Panc1 (cell line): ENCODE results near the gene VCPKMT. TPM values are rescaled to one million over a fixed set of nuclear protein-coding genes. Genes with fewer than 3 reads are reported as not detected.

Experiments used
- ATAC-seq: fragments of 200-7000 bp; cut with Tn5 transposase; 2 replicates; pipeline ENCODE4 v1.9.1; 2020; ENCODE audit warnings: mild to moderate bottlenecking, moderate library complexity
- BruUV-seq: library from RNA; stranded (reverse); fragments of 400-500 nt; replicated peaks from 2 replicates; lab custom pipeline; 2021; lab: Mats Ljungman, UMichigan
- CTCF ChIA-PET: fragments of 300-600 bp; sonication (Branson Sonifier 250); formaldehyde crosslinking; loops from one replicate; lab custom pipeline; 2022; ENCODE audit warnings: antibody characterized with exemption; lab: Charles Lee
- POLR2A ChIA-PET: fragments of 300-600 bp; sonication (Branson Sonifier 250); formaldehyde crosslinking; loops from one replicate; lab custom pipeline; 2022; ENCODE audit warnings: antibody characterized with exemption; lab: Charles Lee
- DNase-seq: peaks from one replicate; pipeline ENCODE4 v3.0.0-alpha.2; 2010; ENCODE audit warnings: low read depth, low spot score
- H3K27ac ChIP-seq: 2 replicates; pipeline ENCODE4 v1.5.1; 2011; ENCODE audit warnings: mild to moderate bottlenecking, low read length, inconsistent platforms
- H3K27me3 ChIP-seq: fragments of 200-500 bp; sonication (Bioruptor generic); 2 replicates; pipeline ENCODE4 v1.6.0; 2014; ENCODE audit warnings: low read length, inconsistent platforms; ENCODE audit not compliant: control insufficient read depth, insufficient read depth
- H3K36me3 ChIP-seq: fragments of 200-500 bp; sonication (Bioruptor generic); 2 replicates; pipeline ENCODE4 v1.5.1; 2014; ENCODE audit warnings: inconsistent platforms, mild to moderate bottlenecking, low read length, moderate library complexity; ENCODE audit not compliant: control insufficient read depth, insufficient read depth
- H3K4me1 ChIP-seq: 2 replicates; pipeline ENCODE4 v1.5.1; 2011; ENCODE audit warnings: inconsistent platforms, mild to moderate bottlenecking, low read length, moderate library complexity; ENCODE audit not compliant: control insufficient read depth, insufficient read depth
- H3K4me3 ChIP-seq, 2 experiments: 2 replicates each; pipeline ENCODE4 v1.5.1; 2011 to 2012; ENCODE audit warnings: low read depth in 2 of 2, low read length in 2 of 2, mild to moderate bottlenecking in 2 of 2, inconsistent platforms in 1 of 2, moderate library complexity in 1 of 2
- H3K9me3 ChIP-seq: fragments of 200-500 bp; sonication (Bioruptor generic); 2 replicates; pipeline ENCODE4 v1.5.1; 2014; ENCODE audit warnings: low read depth, mild to moderate bottlenecking, inconsistent platforms, low read length, moderate library complexity; ENCODE audit not compliant: control insufficient read depth, insufficient read depth
- POLR2AphosphoS5 ChIP-seq: IDR thresholded peaks from 2 replicates; pipeline ENCODE4 v1.6.1; 2012; ENCODE audit warnings: mild to moderate bottlenecking, low read depth, low read length, moderate library complexity
- SIN3A ChIP-seq: IDR thresholded peaks from 2 replicates; pipeline ENCODE4 v1.6.1; 2012; ENCODE audit warnings: low read depth, mild to moderate bottlenecking, low read length, moderate library complexity, borderline replicate concordance; ENCODE audit not compliant: insufficient read depth
- TCF7L2 ChIP-seq: IDR thresholded peaks from 2 replicates; pipeline ENCODE4 v1.6.1; 2011; ENCODE audit warnings: mild to moderate bottlenecking, low read depth, low read length, inconsistent platforms
- in situ Hi-C: cut with HindIII; loops from 2 replicates; pipeline ENCODE4 v1.10.0; 2016; ENCODE audit warnings: low sequenced_read_pairs, low pct_unique_long_range_greater_than_20kb
- intact Hi-C: fragments of 100-400 bp; cut with micrococcal nuclease; formaldehyde crosslinking; loops from one replicate; pipeline ENCODE4 v1.10.0; 2022; ENCODE audit not compliant: unreplicated experiment
- total RNA-seq: library from RNA; stranded (reverse); gene quantifications from one replicate; pipeline ENCODE4 v1.2.1, GENCODE V29; 2021; ENCODE audit not compliant: unreplicated experiment
- TF ChIP-seq, protein P1 (sequence below): fragments of 450-650 bp; IDR thresholded peaks from 2 replicates; pipeline ENCODE4 v1.5.1; 2017; ENCODE audit warnings: mild to moderate bottlenecking
- TF ChIP-seq, protein P2 (sequence below), 2 experiments: IDR thresholded peaks; 2 replicates each; pipeline ENCODE4 v1.6.1; 2011 to 2012; ENCODE audit warnings: low read depth in 2 of 2, control low read depth in 1 of 2, low read length in 1 of 2, mild to moderate bottlenecking in 1 of 2, moderate library complexity in 1 of 2; ENCODE audit not compliant: insufficient read depth in 1 of 2

VCPKMT gene
- total RNA-seq, 1 experiment from 2014 or later: 6.1 TPM

DNA sequence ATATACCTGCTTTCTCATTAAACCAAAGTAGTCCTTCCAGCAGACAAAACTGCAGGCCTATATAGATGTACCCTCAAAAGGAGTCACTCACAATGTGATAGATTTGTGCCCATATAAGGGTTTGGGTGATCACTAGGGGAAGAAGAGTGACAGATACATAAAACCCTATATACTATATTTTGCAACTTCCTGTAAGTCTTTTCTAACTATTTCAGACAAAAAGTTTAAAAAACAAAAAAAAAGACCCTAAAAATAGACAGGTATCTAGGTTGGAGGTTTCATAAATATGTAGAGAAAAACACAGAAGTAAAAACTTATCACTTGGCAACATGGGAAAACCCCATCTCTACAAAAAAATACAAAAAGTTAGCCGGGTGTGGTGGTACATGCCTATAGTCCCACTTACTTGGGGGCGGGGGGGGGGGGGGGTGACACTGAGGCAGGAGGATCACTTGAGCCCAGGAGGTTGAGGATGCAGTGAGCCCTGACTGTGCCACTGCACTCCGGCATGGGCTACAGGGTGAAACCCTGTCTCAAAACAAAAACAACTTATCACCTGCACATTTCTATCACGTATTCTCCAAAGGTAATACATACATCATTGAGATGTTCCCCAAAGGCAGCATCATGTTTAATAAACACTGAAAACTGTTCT is 2.9 kb downstream of the VCPKMT start:
- Histone ChIP-seq H3K27me3 (no peaks in the 10 kb centered on the region), H3K4me3 (no peak overlapping the region), H3K27ac (no peak overlapping the region), H3K36me3 (peaks cover 36% of the 10 kb centered on the region), H3K4me1 (peaks cover 8% of the 10 kb centered on the region), H3K9me3 (no peaks in the 10 kb centered on the region)
- TF ChIP-seq, protein P1, sequence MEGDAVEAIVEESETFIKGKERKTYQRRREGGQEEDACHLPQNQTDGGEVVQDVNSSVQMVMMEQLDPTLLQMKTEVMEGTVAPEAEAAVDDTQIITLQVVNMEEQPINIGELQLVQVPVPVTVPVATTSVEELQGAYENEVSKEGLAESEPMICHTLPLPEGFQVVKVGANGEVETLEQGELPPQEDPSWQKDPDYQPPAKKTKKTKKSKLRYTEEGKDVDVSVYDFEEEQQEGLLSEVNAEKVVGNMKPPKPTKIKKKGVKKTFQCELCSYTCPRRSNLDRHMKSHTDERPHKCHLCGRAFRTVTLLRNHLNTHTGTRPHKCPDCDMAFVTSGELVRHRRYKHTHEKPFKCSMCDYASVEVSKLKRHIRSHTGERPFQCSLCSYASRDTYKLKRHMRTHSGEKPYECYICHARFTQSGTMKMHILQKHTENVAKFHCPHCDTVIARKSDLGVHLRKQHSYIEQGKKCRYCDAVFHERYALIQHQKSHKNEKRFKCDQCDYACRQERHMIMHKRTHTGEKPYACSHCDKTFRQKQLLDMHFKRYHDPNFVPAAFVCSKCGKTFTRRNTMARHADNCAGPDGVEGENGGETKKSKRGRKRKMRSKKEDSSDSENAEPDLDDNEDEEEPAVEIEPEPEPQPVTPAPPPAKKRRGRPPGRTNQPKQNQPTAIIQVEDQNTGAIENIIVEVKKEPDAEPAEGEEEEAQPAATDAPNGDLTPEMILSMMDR: no peak
- TF ChIP-seq SIN3A: no peak
- TF ChIP-seq, protein P2, sequence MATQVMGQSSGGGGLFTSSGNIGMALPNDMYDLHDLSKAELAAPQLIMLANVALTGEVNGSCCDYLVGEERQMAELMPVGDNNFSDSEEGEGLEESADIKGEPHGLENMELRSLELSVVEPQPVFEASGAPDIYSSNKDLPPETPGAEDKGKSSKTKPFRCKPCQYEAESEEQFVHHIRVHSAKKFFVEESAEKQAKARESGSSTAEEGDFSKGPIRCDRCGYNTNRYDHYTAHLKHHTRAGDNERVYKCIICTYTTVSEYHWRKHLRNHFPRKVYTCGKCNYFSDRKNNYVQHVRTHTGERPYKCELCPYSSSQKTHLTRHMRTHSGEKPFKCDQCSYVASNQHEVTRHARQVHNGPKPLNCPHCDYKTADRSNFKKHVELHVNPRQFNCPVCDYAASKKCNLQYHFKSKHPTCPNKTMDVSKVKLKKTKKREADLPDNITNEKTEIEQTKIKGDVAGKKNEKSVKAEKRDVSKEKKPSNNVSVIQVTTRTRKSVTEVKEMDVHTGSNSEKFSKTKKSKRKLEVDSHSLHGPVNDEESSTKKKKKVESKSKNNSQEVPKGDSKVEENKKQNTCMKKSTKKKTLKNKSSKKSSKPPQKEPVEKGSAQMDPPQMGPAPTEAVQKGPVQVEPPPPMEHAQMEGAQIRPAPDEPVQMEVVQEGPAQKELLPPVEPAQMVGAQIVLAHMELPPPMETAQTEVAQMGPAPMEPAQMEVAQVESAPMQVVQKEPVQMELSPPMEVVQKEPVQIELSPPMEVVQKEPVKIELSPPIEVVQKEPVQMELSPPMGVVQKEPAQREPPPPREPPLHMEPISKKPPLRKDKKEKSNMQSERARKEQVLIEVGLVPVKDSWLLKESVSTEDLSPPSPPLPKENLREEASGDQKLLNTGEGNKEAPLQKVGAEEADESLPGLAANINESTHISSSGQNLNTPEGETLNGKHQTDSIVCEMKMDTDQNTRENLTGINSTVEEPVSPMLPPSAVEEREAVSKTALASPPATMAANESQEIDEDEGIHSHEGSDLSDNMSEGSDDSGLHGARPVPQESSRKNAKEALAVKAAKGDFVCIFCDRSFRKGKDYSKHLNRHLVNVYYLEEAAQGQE (IDR thresholded peaks at IDR 0.05; ENCODE audit: insufficient read depth in 1 of 2, low read depth in 2 of 2, low read length in 1 of 2): no peak
- no peak for TF ChIP-seq TCF7L2
- no peak for TF ChIP-seq POLR2AphosphoS5
- ATAC-seq: no peak
- in situ Hi-C loops: no loop called here
- POLR2A ChIA-PET: interaction anchor here (0.6 kb wide), 1 partner anchor 278 kb away, joined by 11 read pairs; no protein-coding TSS in a partner anchor
- CTCF ChIA-PET: no interaction called here
- BruUV-seq: no TSS peak
- intact Hi-C loops: no loop called here
- no peak for DNase-seq

DNA sequence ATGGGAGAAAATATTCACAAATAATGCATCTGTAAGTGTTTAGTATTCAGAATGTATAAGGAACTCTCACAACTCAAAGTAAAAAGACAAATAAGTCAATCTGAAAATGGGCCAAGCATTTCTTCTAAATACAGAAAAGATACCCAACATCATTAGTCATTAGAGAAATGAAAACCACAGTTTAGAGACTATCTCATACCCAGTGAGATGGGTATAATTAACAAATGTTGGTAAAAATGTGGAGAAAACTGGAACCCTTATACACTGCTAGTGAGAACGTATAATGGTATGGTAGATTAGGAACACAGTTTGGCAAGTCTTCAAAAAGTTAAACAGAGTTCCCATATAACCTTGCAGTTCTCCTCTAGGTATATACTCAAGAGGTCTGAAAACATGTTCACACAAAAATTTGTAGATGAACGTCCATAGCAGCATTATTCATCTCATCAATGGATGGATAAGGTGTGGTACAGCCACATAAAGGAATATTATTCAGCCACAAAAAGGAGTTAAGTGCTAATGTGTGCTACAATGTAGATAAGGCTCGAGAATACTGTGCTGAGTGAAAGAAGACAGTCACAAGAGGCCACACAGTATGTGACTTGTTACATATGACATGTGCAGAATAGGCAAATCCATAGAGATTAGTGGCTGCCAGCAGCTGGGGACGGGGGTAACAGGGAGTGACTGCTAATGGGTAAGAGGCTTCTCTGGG is 5.9 kb downstream of the VCPKMT start:
- Histone ChIP-seq H3K27me3 (no peaks in the 10 kb centered on the region), H3K4me1 (no peaks in the 10 kb centered on the region; the same call in 1 of the 2 replicates), H3K9me3 (no peaks in the 10 kb centered on the region), H3K36me3 (peaks cover 31% of the 10 kb centered on the region), H3K27ac (no peak overlapping the region), H3K4me3 (no peak overlapping the region)
- TF ChIP-seq POLR2AphosphoS5 (no peak), TCF7L2 (no peak), SIN3A (no peak)
- TF ChIP-seq, protein P1: no peak
- TF ChIP-seq, protein P2 (IDR thresholded peaks at IDR 0.05; ENCODE audit: insufficient read depth in 1 of 2, low read depth in 2 of 2, low read length in 1 of 2): no peak
- CTCF ChIA-PET: no interaction called here
- intact Hi-C loops: no loop called here
- ATAC-seq: no peak
- no TSS peak for BruUV-seq
- in situ Hi-C loops: no loop called here
- POLR2A ChIA-PET: no interaction called here
- DNase-seq: no peak
